IPS DF 4.7 (cell line): ENCODE results near the gene PACRG.

ENCODE experiments used
- DNase-seq: peaks from one replicate; pipeline ENCODE4 v3.0.0-alpha.2; 2013; ENCODE audit warnings: low spot score; ENCODE audit errors: extremely low read depth

The PACRG gene

DNA sequence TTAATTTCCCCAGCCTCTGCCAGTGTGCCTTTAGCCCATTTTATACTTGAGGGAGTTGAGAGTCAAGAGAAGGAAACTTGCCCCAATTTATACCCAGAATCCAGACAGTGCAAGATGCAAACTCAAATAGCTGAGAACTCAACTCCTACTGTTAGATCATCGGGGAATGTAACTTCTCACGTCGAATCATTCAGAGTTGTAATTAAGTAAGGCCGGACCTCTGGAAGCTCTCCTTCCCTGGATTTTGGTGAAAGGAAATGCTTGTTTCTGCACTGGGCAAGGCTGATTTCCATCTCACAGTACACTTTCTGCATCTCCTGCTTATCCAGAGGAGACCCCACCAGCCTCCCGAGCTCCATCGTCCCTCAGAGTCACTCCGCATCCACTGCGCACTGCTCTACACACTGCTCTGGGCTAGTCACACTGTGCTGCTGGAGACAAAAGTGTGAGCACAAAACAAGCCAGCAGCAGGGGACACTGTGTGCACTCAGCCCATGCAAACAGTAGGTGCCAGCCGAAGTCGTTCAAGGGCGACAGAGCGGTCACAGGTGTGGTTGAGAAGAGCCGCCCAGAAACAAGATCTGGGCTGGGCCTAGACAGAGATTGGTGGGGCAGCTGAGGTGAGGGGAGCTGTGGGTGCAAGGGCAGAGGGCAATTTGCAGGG lies 536.4 kb downstream of the PACRG start:
- no peak for DNase-seq

DNA sequence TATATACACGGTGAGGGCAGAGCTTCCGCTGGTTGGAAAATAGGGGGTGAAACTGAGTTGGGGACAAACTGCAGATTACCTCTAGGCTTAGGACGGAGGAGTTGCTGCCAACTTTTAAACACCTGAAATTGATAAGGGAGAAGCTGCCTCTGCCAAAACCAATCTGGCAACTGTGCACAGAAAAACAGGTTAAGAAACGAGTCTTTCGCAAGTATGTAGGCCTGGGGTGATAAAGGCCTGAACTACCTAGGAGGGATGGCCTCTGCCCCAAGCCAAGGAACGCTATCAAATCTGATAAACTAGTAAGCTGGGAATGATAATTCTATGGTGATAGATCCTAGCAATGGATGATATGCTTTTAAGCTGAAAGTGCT lies 536.9 kb downstream of the PACRG start:
- no peak for DNase-seq

GRCh38 chr6:163281634-163282033 lies 553.9 kb downstream of the PACRG start:
- no peak for DNase-seq

GRCh38 chr6:163282672-163283071 lies 554.9 kb downstream of the PACRG start:
- DNase-seq, result no peak

DNA sequence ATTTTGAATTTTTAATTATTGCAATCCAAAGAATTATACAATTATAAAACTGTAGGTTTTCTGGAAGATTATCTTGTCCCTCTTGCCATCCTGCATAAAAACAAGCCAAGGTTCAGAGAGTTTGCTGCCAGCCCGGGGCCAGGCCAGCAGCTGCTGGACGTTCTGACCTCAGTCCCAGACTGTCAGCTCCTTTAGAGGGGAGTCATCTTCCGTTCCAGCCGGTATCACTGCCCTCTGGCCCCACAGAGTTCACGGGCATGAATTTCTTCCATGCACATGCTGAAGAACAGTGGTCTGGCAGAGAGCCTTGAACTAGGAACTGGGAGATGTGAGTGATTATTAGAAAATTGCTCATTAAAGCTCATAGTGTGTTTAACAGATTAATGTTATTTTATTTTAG lies 556.4 kb downstream of the PACRG start:
- no peak for DNase-seq

DNA sequence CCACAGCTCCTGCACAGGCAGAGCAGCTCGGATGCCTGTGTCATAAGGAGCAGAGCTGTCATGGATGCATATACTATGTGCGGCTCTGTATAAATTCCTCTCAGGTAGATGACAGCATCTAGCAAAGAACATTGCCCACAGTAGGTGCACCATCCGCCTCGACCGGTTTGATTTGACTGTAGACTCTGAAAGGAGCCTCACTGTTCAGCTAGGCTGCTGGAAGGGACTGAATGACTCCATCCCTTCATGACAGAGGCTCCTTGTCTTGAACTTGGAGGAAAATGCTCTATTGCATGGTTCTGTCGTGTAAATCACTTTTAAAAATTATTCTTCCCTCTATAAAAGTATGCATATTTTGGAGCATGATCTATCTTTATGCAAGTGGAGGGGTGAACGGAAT lies 557.9 kb downstream of the PACRG start:
- no peak for DNase-seq

GRCh38 chr6:163287626-163288025 lies 559.9 kb downstream of the PACRG start:
- no peak for DNase-seq

- no peak for DNase-seq
Observed at GRCh38 chr6:163288066-163288465, 560.3 kb downstream of the PACRG start.

GRCh38 chr6:163288915-163289314 lies 561.1 kb downstream of the PACRG start:
- no peak for DNase-seq

DNA sequence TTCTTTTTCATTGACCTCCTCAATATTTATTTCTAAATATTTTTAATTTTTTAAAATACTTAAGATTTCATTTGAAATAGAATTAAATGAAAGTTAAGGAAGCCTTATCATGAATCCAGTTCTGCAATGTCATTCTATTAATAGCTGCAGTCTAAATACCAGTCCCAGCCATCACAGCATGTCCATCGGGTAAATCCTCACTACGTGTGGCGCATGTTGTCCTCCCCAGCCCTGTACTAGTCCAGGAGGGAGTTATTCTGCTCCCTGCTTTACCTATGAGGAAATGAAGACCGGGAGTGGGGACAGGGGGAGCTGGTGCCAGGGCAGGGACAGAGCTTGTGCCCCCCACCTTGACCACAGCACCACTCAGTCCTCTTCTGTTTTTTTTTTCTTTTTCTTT lies 561.7 kb downstream of the PACRG start:
- no peak for DNase-seq

DNA sequence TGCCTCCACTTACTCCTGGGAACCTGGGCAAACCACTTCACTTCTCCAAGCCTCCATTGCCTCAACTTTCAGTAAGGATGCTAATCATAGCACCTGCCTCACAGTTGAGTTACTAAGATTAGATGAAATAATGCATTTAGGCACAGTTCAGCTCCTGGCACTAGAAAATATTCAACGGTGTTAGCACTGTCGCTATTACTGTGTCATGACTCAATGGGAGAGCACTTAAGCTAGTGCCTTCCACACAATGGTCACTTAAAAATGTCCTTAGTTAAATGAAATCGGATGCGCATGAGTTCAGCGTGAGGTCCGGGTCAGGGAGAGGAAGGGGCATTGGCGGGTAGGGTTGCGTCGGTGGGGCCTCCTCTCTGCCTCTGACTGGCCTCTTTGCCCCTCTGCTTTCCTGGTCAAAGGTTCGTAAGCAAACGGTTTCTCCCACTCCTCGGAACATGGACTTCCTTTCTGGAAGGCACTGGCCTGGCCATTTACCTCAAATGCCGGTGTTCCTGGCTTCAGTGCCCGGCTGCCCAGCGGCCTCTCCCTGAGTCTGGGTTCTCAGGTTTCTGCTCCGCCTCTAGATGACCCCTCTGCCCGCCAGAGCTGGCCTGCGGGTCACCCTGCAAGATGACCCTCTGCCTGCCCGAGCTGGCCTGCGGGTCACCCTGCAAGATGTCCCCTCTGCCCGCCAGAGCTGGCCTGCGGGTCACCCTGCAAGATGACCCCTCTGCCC lies 562.9 kb downstream of the PACRG start:
- no peak for DNase-seq

DNA sequence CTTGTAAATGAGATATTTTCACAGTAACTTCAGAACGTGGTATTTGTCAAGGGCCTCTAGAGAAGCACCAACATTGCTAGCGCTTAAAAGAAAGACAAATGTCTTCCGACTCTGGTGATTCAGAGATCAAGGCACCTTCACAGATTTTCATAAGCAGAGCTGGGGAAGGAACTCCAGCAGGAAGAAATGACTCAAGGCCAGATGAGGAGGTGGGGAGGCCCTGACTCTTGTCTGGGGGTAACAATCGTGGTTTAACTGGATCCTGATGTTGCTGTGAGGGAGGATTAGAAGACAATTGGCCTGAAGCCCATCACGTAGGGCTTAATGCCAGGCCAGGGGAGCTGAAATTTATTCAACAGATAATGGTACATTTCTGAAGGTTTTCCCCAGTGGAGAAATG lies 563.8 kb downstream of the PACRG start:
- no peak for DNase-seq

GRCh38 chr6:163293286-163293685 lies 565.5 kb downstream of the PACRG start:
- no peak for DNase-seq

DNA sequence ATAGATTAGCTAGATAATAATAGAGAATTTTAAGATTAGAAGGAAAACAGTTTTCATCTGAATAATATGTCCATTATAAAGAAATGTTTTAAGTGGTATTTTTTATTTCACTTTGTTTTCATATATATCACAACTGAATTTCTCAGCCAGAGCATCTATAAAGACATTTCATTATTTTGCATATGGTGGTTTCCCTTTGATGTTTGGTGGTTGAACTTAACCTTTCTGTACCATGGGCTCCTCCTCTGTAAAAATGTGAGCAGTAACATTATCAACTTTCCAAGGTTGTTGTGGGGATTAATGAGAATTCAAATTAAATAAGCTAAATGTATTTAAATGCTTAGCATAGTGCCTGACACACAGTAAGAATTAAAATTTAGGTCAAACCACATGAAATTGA lies 567.0 kb downstream of the PACRG start:
- DNase-seq, result no peak

GRCh38 chr6:163296835-163297519 lies 569.2 kb downstream of the PACRG start:
- DNase-seq, result no peak

GRCh38 chr6:163298079-163298830 lies 570.5 kb downstream of the PACRG start:
- DNase-seq, result no peak

- DNase-seq, result no peak
Observed at GRCh38 chr6:163300838-163301237, 573.1 kb downstream of the PACRG start.

DNA sequence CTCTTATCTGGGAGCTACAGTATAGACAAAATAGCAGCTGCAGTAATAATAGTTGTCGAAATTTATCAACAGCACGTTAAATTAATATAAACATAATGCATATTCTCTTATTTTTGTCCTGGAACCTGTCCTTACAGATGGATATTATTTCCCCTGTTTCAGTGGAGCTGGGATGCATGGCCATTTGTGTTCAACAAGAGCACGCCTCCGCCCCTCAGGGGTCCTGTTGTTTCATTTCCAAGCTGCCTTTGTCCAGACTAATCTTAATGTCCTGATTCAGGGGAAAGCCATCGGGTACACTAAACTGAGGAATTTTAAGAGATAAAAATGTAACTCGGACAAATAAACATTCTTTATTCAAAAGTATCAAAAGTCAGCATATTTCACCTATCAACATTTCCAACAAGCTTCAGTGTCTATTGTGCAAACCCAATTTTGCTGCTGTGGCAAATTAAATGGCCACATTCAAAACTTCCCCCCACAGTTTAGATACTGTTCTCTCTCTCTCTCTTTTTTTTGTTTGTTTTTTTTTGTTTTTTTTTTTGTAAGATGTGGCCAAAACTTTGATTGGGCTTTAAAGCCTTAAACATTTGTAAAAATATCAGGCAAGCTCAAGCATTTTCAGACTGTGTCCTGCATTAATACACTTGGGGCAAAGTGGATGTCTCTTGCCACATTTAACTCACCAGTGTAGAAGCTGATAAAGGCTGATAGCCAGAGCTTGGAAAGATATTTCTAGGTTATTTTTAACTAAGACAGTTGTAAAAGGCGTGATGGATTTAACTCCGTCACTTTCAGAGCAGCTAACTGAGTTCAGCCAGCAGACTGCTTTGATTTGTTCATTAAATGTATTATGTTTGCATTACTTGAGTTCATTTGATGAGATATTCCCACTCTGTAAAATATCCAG lies 574.2 kb downstream of the PACRG start:
- DNase-seq, result no peak

- DNase-seq, result no peak
Observed at GRCh38 chr6:163302747-163303146, 575.0 kb downstream of the PACRG start.

DNA sequence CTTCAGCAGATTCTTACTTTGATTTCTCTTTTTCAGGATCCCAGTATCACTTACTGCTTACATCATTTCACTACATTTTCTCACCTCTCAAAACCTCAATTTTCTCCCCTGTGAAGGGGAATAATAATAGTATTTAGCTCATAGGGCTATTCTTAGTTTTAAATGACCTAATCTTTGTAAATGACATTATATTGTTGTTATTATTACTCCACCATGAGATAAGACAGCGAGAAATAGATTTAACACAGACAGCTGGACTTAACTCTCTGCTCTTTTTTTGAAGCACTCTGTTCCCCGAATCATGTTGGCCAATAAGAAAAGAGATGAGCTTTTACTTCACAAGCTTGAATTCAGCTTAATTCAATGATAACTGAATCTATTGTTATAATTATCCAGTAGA lies 578.2 kb downstream of the PACRG start:
- no peak for DNase-seq
